Keratinocyte (primary cell): Measurements from ENCODE around the gene TVP23B. TPM values are rescaled to one million over a fixed set of nuclear protein-coding genes. Genes with fewer than 3 reads are reported as not detected.

Experiments
- DNase-seq: peaks from one replicate; pipeline ENCODE4 v3.0.0-alpha.2; 2011; ENCODE audit warnings: low read depth, missing footprints, low spot score
- FAIRE-seq: peaks from 2 replicates; lab custom pipeline; 2011; peaks lifted over from hg19 to GRCh38; lab: Jason Lieb, UNC
- H2AFZ ChIP-seq: 2 replicates; pipeline ENCODE4 v1.6.0; 2012; ENCODE audit warnings: low read length, control low read depth, inconsistent platforms; ENCODE audit not compliant: control insufficient read depth
- H3K27ac ChIP-seq: 2 replicates; pipeline ENCODE4 v1.5.1; 2011; ENCODE audit warnings: low read length; ENCODE audit not compliant: control insufficient read depth, insufficient read depth
- H3K27me3 ChIP-seq: 3 replicates; pipeline ENCODE4 v1.6.0; 2011; ENCODE audit warnings: low read length; ENCODE audit not compliant: control insufficient read depth, insufficient read depth; ENCODE audit errors: extremely low read depth
- H3K36me3 ChIP-seq, 2 experiments: 2 replicates in 1 of 2; 3 replicates in 1 of 2; pipeline ENCODE4 v1.5.1; 2011; ENCODE audit warnings: low read length in 2 of 2, mild to moderate bottlenecking in 1 of 2; ENCODE audit not compliant: control insufficient read depth in 2 of 2, insufficient read depth in 2 of 2; ENCODE audit errors: extremely low read depth in 1 of 2
- H3K4me1 ChIP-seq: 3 replicates; pipeline ENCODE4 v1.5.1; 2011; ENCODE audit warnings: low read length; ENCODE audit not compliant: control insufficient read depth, insufficient read depth; ENCODE audit errors: extremely low read depth
- H3K4me2 ChIP-seq: 3 replicates; pipeline ENCODE4 v1.6.0; 2011; ENCODE audit warnings: low read depth, low read length; ENCODE audit not compliant: control insufficient read depth, insufficient read depth; ENCODE audit errors: extremely low read depth
- H3K4me3 ChIP-seq, 3 experiments: fragments of 200-600 bp in 1 of 3; sonication (generic) in 1 of 3; 2 replicates in 2 of 3; 3 replicates in 1 of 3; pipeline ENCODE4 v1.5.1; 2011 to 2016; ENCODE audit warnings: low read length in 3 of 3, mild to moderate bottlenecking in 3 of 3, control low read depth in 2 of 3, inconsistent platforms in 1 of 3, low read depth in 1 of 3, mixed read lengths in 1 of 3, mixed run types in 1 of 3, moderate library complexity in 1 of 3; ENCODE audit not compliant: control insufficient read depth in 2 of 3, insufficient read depth in 2 of 3; ENCODE audit errors: extremely low read depth in 1 of 3
- H3K79me2 ChIP-seq: 2 replicates; pipeline ENCODE4 v1.6.0; 2012; ENCODE audit warnings: low read length; ENCODE audit not compliant: control insufficient read depth, insufficient read depth
- H3K9ac ChIP-seq: 3 replicates; pipeline ENCODE4 v1.6.0; 2011; ENCODE audit warnings: low read length; ENCODE audit not compliant: control insufficient read depth, insufficient read depth; ENCODE audit errors: extremely low read depth
- H3K9me1 ChIP-seq: 3 replicates; pipeline ENCODE4 v1.6.0; 2011; ENCODE audit warnings: low read length; ENCODE audit not compliant: control insufficient read depth, insufficient read depth; ENCODE audit errors: extremely low read depth
- H3K9me3 ChIP-seq: 2 replicates; pipeline ENCODE4 v1.5.1; 2012; ENCODE audit warnings: low read depth, low read length; ENCODE audit not compliant: control insufficient read depth
- H4K20me1 ChIP-seq: 3 replicates; pipeline ENCODE4 v1.6.0; 2011; ENCODE audit warnings: low read length; ENCODE audit not compliant: control insufficient read depth, insufficient read depth; ENCODE audit errors: extremely low read depth
- CTCF ChIP-seq, 3 experiments: IDR thresholded peaks in 1 of 3; conservative IDR thresholded peaks in 1 of 3; optimal IDR thresholded peaks in 1 of 3; 2 replicates in 2 of 3; 3 replicates in 1 of 3; pipeline versions ENCODE3 to v1.5.1; 2011; ENCODE audit warnings: low read length in 3 of 3, mild to moderate bottlenecking in 3 of 3, moderate library complexity in 2 of 3, control low read depth in 1 of 3, inconsistent platforms in 1 of 3; ENCODE audit not compliant: insufficient read depth in 2 of 3; ENCODE audit errors: extremely low read depth in 1 of 3
- EZH2 ChIP-seq: IDR thresholded peaks from one replicate; pipeline ENCODE4 v1.6.1; 2012; ENCODE audit warnings: inconsistent platforms, mild to moderate bottlenecking, low read length, moderate library complexity
- dilution Hi-C: fragments of 300-500 bp; cut with MboI; formaldehyde crosslinking; loops from one replicate; pipeline ENCODE4 v1.7.0; 2020; ENCODE audit warnings: low sequenced_read_pairs; ENCODE audit not compliant: extremely low pct_ligation_motif_present
- polyA plus RNA-seq, 5 experiments: library from polyadenylated mRNA; depleted of rRNA in 3 of 5; stranded (reverse) in 3 of 5; stranded (forward) in 1 of 5; unstranded in 1 of 5; fragments of >200 nt; gene quantifications; 1 replicate in 1 of 5; 2 replicates in 3 of 5; 3 replicates in 1 of 5; pipeline versions ENCODE4 v1.2.1 to v1.2.3, GENCODE V29; 2011 to 2012; ENCODE audit warnings: missing spikeins in 2 of 5, low read depth in 1 of 5, low replicate concordance in 1 of 5

The TVP23B gene
- polyA plus RNA-seq, 1 donor (not counting 4 experiments of a cell fraction or from before 2014, with no cell fraction given), result 76.5 TPM

DNA sequence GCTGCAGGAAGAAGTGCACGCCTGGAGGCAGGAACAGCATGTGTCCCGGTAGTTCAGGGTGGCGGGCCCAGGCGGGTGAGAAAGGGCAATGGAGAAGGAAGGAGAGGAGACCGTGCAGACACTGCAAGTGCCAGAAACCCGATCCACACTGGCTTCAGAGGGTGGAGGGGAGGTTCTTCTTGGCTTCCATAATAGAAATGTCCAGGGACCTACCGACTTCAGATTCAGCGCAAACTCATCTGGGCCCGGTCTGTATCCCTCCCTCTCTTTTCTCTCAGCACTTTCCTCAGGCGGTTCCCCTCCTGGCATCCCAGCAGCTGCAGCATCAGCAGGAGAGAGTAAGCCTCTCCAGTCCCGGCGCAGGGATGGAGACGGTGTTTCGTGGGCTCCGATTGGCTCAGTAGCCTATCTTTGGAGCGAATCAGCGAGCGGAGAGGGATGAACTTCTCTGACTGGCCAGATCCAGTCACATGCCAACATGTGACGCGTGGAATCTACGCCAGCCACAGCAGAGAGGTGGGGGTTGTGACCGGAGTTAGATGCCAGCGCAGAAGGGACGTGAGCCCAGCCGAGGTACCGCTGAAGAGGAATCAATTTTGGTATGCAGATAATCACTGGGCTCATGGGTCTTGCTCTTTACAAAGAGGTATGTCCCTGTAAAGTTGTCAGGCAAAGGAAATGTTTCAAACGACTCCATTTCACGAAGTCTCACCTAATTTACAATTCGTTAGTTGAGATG, 75.0 kb downstream of the TVP23B start:
- dilution Hi-C loops, result no loop called here
- peak; percentile 88 for FAIRE-seq
- H3K9ac ChIP-seq, result peak overlapping the region; percentile 74

More for the DNA sequence above, 75.0 kb downstream of the TVP23B start:
- Histone ChIP-seq H4K20me1 (no peaks in the 10 kb centered on the region), H3K4me1 (peaks cover 23% of the 10 kb centered on the region), H3K36me3 (no peaks in the 10 kb centered on the region), H3K9me3 (no peaks in the 10 kb centered on the region), H3K27me3 (no peaks in the 10 kb centered on the region), H3K27ac (peak overlapping the region; percentile 61), H3K4me3 (peak overlapping the region; percentile 58 to 87 (median 72)), H3K9me1 (no peaks in the 10 kb centered on the region), H3K4me2 (peak overlapping the region; percentile 83), H2AFZ (peak overlapping the region; percentile 87), H3K79me2 (peaks cover 20% of the 10 kb centered on the region)
- peak; percentile 60 for DNase-seq
- no peak for TF ChIP-seq CTCF (optimal IDR thresholded peaks at IDR 0.05 in 1 of 3, IDR thresholded peaks at IDR 0.05 in 1 of 3, conservative IDR thresholded peaks at IDR 0.05 in 1 of 3; ENCODE audit: extremely low read depth in 1 of 3, insufficient read depth in 2 of 3, low read length in 3 of 3)
- no peak for TF ChIP-seq EZH2

Other genes starting within 250 kb of the TVP23B start
- not detected in 3 replicates for gene TBC1D28, start 136.8 kb upstream of the TVP23B start, polyA plus RNA-seq
- 2.0 to 4.1 TPM (median 3.1 TPM) in 3 replicates for gene FOXO3B, start 98.9 kb upstream of the TVP23B start, polyA plus RNA-seq
- 0.10 to 0.36 TPM (median 0.25 TPM) in 3 replicates for gene FBXW10, start 37.1 kb upstream of the TVP23B start, polyA plus RNA-seq
- 26.3 to 39.1 TPM (median 27.2 TPM) in 3 replicates for gene PRPSAP2, start 76.9 kb downstream of the TVP23B start, polyA plus RNA-seq
- gene SLC5A10, start 171.0 kb downstream of the TVP23B start, polyA plus RNA-seq, result 0.02 to 0.04 TPM in 2 of 3 replicates, not detected in the other
- gene FAM83G, start 223.6 kb downstream of the TVP23B start, polyA plus RNA-seq, result 23.2 to 29.8 TPM (median 23.7 TPM) in 3 replicates